ENCODE results near the gene LRRC4C. TPM values are rescaled to one million over a fixed set of nuclear protein-coding genes. Genes with fewer than 3 reads are reported as not detected.

LRRC4C gene
- total and polyA plus RNA-seq, 11 donors = 0.08 to 1.2 (median 0.48) TPM; not detected in 1

GRCh38 chr11:41479179-41479578, 19.7 kb upstream of the LRRC4C start:
- ATAC-seq = no peak
- TF ChIP-seq POLR2A (IDR thresholded peaks at IDR 0.05) = no peak
- TF ChIP-seq CTCF (IDR thresholded peaks at IDR 0.05) = no peak
- WGBS, 4 donors = 62 to 67% (median 65%) methylated on average over 1 of the region's 1 CpG
- Histone ChIP-seq H3K27me3 (no peaks in the 10 kb centered on the region), H3K4me1 (no peaks in the 10 kb centered on the region), H3K27ac (no peak overlapping the region), H3K9me3 (peaks cover 0 to 14% (median 3%) of the 10 kb centered on the region in 12 donors), H3K4me3 (no peak overlapping the region), H3K36me3 (no peaks in the 10 kb centered on the region)
- no peak for DNase-seq
- intact Hi-C loops (cut with DNase I) = no loop called here

DNA sequence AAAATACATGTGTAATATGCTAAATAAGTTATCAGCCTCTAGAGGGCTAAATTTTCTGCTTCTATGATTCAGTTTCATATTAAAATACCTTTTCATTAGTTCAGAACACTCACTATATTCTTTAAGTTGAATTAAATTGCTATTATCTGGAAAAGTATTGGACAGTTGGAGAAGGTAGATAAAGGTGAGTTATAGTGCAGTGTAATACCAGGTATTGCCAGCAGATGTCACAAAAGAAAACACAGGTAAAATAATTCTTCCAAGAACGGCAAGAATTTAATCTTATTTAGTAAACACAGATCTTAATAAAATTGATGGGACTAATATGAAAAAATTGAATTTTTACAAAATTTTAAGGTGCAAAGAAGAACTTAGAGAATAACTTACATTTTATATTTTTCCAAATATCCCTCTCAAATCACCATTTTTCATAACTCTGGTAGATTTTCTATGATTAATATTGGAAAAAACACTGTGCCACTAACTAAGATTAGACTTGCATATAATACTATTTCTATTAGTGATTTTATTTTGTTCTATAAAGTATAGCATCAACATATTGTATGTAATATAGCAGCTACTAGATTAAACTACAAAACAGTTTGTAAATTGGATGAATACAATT, 1.7 kb upstream of the LRRC4C start:
- H3K27ac ChIP-seq = no peak overlapping the region
- peaks cover 0 to 18% (median 0%) of the 10 kb centered on the region in 12 donors for H3K9me3 ChIP-seq
- WGBS, 4 donors = 11 to 15% (median 14%) methylated on average over 1 of the region's 1 CpG
- DNase-seq (no peak), ATAC-seq (no peak)
- H3K4me3 ChIP-seq = no peak overlapping the region
- intact Hi-C loops (cut with DNase I) = loop anchor here in 8 of 10 donors (2.0 to 10.0 kb wide), 7 partner anchors 56 to 1824 kb away; no protein-coding TSS in a partner anchor
- TF ChIP-seq POLR2A (IDR thresholded peaks at IDR 0.05) (no peak), CTCF (IDR thresholded peaks at IDR 0.05) (peak; percentile 42 to 74 (median 60))
- H3K4me1 ChIP-seq = no peaks in the 10 kb centered on the region
- no peaks in the 10 kb centered on the region for H3K36me3 ChIP-seq
- H3K27me3 ChIP-seq = peaks cover 0 to 41% (median 9%) of the 10 kb centered on the region in 9 donors

DNA sequence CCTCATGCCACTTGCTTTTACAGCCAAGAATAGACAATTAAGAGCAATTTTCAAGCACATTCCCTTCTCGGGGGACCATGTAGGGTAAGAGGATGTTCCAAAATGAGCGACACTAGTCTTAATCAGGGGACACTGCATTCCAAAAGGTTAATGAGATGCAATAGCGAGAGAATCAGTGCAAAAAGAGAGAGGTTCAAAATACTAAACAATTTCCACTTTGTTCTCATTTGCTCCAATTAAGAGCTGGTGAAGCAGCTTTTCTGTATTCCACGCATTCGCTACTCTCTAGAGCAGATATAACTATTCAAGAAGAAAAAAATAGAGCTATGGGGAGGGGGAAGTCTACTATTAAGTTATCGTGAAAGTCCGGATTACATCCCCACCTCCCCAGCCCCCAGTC, 811 bp downstream of the LRRC4C start:
- ATAC-seq (no peak), DNase-seq (no peak)
- Histone ChIP-seq H3K4me1 (no peaks in the 10 kb centered on the region), H3K27me3 (peaks cover 0 to 41% (median 9%) of the 10 kb centered on the region in 9 donors), H3K36me3 (no peaks in the 10 kb centered on the region), H3K4me3 (no peak overlapping the region), H3K27ac (no peak overlapping the region), H3K9me3 (peaks cover 0 to 12% (median 0%) of the 10 kb centered on the region in 12 donors)
- 4 to 11% (median 5%) methylated on average over 7 of the region's 7 CpGs for WGBS, 4 donors
- intact Hi-C loops (cut with DNase I) = loop anchor here in 3 of 10 donors (5.0 to 10.0 kb wide), 3 partner anchors 1064 to 1826 kb away; no protein-coding TSS in a partner anchor
- TF ChIP-seq POLR2A (IDR thresholded peaks at IDR 0.05) (no peak), CTCF (IDR thresholded peaks at IDR 0.05) (no peak)

DNA sequence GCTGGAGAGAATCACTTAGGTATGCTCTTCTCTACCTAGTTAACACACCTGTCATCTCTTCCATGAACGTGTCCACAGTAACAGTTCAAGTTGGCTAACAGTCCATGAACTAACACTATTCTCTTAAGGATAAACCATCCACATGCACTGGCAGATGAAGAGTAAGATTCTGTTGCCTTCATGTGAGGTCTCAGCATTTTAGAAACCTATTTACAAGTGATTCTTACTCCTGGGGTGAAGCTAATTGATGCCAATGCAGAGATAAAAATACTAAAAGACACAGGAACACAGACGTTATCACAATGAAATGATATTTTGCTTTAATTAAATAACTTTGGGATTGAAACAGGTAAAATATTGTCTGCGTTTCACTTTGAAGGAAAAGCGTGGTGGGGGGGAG, 1.3 kb downstream of the LRRC4C start:
- H3K27ac ChIP-seq = no peak overlapping the region
- WGBS, 4 donors = 11 to 29% (median 17%) methylated on average over 4 of the region's 4 CpGs
- TF ChIP-seq CTCF (IDR thresholded peaks at IDR 0.05) = no peak
- intact Hi-C loops (cut with DNase I) = loop anchor here in 3 of 10 donors (5.0 to 10.0 kb wide), 3 partner anchors 1064 to 1827 kb away; no protein-coding TSS in a partner anchor
- DNase-seq (no peak), ATAC-seq (no peak)
- no peaks in the 10 kb centered on the region for H3K36me3 ChIP-seq
- H3K4me1 ChIP-seq = no peaks in the 10 kb centered on the region
- H3K9me3 ChIP-seq = peaks cover 0 to 7% (median 0%) of the 10 kb centered on the region in 12 donors
- H3K4me3 ChIP-seq = no peak overlapping the region
- peaks cover 0 to 41% (median 9%) of the 10 kb centered on the region in 9 donors for H3K27me3 ChIP-seq

All from heart left ventricle (tissue), 16 donors.